GM21423 (cell line): Measurements from ENCODE around the gene GLS.

ENCODE experiments used
- ATAC-seq: cut with Tn5 transposase; IDR thresholded peaks from one replicate; pipeline ENCODE4 v1.9.1; 2021; ENCODE audit warnings: mild to moderate bottlenecking, moderate library complexity; ENCODE audit not compliant: unreplicated experiment

The GLS gene

DNA sequence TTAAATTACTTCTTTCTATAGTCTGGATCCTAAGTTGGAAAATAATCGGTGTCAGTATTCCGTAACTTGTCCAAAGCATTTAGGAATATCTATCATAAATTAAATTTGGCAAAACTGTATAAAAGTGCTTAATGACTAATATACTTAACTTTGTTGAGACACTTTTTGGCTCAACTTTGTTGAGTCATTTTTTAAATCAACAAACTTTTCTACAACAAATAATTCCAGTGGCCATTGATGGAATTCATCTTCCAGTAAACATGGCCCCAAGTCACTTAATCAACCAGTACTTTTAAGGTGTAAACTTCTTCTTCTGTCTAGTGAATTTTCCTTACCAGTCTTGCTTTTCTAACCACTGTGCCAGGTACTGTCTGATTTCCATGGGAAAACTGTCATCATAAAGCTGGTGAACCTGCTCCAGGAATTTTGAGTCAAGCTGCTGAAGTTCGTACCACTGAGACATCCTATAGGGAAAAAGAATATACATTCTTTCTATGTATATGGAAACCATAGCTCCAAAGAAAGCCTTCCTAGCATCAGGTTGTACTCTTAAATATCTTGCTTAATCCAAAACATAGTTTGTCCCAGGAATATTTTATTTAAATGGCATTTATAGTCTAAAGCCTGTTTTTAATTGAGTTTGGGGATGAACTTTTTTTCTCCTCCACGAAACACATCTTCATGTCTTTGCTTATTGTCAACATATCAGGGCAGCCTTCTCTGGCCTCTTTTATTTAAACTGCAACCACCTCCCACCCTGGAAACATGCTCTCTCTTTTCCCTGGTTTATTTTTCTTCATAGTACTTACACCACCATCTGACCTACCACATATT is 129.1 kb downstream of the GLS start:
- no peak for ATAC-seq

DNA sequence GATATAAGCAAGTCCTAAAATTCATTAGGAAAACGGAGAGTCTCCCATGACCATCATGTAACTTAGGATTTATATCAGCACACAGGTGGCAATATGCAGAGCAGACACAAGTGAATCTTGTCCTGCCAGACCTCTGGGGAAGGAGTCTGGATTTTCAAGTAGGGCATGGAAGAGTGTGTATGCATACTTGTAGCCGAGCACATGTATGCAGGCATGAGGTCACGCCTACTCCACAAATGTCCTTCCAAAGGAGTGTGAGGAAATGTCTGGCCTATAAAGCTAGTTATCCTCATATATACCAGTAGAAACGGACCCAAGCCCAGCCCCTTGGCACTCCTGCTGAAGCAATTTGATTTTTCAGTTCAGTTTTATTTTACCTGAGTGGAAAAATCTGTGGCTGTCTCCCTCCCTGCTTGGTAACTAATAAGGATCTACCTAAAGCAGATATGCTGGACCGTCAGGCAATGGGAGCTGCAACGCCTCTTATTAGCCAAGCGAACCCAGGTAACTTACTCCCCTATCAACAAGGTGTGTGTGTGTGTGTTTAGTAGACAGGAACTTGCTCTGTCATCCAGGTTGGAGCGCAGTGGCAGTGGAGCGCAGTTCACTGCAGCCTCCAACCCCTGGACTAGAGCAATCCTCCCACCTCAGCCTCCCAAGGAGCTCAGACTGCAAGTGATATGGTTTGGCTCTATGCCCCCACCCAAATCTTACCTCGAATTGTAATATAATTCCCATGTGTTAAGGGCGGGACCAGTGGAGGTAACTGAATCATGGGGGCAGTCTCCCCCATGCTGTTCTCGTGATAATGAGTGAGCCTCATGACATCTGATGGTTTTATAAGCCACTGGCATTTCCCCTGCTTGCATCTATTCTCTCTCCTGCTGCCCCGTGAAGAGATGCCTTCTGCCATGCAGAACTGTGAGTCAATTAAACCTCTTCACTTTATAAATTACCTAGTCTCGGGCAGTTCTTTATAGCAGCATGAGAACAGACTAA is 130.6 kb downstream of the GLS start:
- no peak for ATAC-seq

DNA sequence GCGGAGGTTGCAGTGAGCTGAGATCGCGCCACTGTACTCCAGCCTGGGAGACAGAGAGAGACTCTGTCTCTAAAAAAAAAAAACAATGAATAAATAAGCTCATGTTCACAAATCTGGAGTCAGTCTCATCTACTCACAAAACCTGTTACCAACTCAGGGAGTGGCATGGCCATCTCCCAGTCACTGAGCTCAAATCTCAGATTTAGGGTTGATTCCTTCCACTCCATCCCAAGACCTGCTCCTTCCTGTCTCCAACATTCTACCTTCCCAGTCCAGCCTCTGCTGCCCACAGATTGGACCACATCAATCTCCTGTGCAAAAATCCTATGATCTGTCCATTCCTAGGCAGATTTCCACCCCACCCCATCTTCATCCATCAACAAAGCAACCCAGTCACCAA is 131.7 kb downstream of the GLS start:
- no peak for ATAC-seq

DNA sequence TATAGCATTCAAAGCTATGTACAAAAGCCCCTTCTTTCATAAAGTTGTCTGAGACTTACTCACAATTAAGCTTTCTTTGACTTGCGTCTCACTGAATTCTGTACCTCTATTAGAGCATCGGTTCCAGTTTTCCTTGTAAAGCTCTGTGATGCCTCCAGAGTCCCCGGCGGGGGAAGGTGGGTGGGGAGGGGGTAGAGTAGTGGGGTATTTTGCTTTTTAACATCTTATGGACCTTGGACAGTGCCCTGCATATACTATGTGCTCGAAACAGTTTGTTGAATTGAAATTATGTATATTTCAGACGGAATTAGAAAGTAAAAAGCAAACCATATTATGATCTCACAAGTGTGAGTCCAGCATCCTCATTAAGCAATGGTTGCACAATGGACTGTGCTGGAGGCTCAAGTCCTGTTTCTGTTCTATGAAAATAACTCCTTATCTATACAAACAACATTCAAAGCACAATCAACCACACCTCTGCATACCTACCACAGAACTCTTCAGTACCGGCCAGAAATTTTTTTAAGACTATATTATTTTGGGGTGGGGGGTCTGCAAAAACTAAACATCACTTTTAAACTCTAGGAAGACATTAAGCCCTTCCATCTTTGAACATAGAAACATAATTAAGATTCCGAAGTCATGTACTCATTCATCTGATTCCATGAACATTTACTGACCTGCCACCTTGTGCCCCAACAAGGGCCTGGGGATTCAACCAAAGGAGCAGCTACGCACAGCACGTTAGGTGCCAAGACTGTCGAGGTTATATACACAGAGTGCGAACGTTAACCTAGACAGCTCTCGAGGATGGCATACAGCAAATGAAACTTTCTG is 132.4 kb downstream of the GLS start:
- no peak for ATAC-seq

DNA sequence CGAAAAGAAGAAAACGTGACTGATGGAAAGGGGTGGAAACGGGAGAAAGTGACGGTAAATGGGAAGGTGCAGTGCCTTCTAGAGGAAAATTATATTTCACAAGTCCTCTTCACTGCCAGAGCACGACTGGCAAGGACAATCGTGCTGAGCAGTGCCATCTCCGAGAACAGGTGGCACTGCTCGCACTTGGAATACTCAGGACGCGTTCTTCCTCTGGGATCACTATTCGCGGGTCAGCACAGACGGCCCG is 133.0 kb downstream of the GLS start:
- no peak for ATAC-seq

DNA sequence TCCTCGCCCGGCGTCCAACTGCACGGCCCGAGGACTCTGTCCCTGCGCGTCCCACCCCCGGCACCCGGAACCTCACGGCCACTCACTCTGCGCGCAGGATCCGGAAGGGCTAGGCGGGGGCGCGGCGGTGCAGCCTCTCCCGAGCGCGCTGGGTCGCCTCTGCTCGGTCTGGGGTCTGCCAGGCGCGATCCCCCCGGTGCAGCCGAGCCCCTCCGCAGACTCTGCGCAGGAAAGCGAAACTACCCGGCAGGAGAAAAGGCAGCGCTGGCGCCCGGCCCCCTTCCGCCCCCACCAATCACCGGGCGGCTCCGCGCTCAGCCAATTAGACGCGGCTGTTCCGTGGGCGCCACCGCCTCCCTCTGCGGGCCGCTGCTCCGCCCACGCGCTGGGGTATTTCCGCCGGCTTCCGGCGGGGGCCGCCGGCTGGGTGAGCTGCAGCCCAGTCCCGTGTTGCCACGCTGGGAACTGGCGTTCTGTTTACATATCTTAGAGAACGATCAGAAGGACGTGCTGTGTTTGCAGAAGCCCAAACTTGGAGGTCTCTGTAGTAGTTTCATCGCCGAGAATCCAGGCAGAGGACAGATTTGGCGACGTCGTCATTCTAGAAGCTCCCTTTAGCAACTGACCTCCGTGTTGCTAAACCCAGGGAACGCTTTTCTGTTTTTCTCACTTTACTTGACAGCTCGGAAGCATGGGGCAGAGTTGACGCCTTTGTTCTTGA is 133.5 kb downstream of the GLS start, which contains the start of gene STAT1:
Gene STAT1 (minus strand): TSS at position 240 of the 721 bp plus-strand sequence. CDS start 4,168 bp downstream, outside the sequence.
- peak; percentile 78 for ATAC-seq

DNA sequence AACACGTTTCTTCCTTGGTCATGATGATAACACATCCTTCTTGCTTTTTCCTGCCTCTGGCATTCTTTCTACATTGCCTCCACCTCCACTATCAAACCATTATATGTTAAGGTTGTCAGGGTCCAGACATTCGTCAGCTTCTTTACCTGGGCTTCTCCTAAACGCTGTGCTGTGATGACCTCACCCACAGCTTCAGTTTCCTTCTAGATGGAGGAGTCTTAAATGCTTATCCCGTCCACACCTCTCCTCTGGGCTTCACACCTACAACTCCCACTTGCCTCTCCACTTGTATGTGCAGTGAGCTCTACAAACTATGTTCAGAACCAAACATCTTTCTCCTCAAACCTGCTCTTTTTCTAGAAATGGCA is 134.0 kb downstream of the GLS start:
- no peak for ATAC-seq
